ENCODE data around the gene STX8. TPM values are rescaled to one million over a fixed set of nuclear protein-coding genes. Genes with fewer than 3 reads are reported as not detected.

Gene STX8
- total and polyA plus RNA-seq, 8 donors = 26.9 to 37.4 (median 32.3) TPM

DNA sequence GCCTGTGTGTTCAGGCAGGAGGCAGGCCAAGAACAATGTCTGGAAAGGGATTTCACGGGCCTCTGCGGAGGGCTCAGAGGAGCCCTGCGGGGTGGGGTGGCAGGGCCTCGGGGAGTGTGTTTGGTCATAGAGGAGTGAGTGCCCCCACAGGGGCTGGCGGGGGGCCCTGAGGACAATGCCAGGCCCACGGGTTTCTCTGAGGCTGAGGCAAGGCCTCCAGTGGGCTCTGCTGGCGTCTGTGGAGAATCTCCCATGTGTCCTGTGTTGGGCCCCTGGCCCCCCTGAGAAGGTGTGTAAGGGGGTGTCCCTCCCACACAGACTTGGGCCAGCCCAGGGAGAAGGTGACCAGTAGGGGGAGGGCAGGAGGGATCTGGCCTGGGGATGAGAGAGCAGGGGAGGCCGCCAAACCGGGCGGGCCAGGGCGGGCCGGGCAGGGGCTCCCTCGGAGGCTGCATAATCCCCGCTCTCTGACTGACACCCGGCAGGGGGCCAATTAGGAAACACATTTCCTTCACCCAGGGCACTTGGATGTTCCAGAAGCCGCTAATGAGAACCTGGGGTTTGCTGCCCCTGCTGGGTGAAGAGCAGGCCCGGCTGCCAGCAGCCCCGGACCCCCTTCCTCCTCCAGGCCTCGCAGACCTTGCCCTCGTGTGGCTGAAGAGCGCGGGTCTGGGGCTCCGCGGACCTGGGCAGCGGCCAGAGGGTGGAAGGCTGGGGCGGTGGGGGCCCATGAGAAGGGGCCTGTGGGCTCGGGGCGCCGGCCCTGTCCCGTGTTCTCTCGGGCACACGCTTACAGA lies 350.1 kb downstream of the STX8 start:
- peaks cover 0 to 6% (median 0%) of the 10 kb centered on the region in 3 donors for H3K4me1 ChIP-seq
- TF ChIP-seq, protein P1, sequence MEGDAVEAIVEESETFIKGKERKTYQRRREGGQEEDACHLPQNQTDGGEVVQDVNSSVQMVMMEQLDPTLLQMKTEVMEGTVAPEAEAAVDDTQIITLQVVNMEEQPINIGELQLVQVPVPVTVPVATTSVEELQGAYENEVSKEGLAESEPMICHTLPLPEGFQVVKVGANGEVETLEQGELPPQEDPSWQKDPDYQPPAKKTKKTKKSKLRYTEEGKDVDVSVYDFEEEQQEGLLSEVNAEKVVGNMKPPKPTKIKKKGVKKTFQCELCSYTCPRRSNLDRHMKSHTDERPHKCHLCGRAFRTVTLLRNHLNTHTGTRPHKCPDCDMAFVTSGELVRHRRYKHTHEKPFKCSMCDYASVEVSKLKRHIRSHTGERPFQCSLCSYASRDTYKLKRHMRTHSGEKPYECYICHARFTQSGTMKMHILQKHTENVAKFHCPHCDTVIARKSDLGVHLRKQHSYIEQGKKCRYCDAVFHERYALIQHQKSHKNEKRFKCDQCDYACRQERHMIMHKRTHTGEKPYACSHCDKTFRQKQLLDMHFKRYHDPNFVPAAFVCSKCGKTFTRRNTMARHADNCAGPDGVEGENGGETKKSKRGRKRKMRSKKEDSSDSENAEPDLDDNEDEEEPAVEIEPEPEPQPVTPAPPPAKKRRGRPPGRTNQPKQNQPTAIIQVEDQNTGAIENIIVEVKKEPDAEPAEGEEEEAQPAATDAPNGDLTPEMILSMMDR (IDR thresholded peaks at IDR 0.05) = no peak
- no peak overlapping the region for H3K27ac ChIP-seq
- no peaks in the 10 kb centered on the region for H3K27me3 ChIP-seq
- peak in 1 of 6 donors; percentile 52 for DNase-seq
- intact Hi-C loops (cut with DNase I) = no loop called here
- 66 to 75% methylated on average over 16 to 32 of the region's 32 CpGs for WGBS, 2 donors
- no peaks in the 10 kb centered on the region for H3K9me3 ChIP-seq
- H3K4me3 ChIP-seq = no peak overlapping the region
- ATAC-seq = no peak
- FAIRE-seq = no peak
- no peaks in the 10 kb centered on the region for H3K36me3 ChIP-seq

DNA sequence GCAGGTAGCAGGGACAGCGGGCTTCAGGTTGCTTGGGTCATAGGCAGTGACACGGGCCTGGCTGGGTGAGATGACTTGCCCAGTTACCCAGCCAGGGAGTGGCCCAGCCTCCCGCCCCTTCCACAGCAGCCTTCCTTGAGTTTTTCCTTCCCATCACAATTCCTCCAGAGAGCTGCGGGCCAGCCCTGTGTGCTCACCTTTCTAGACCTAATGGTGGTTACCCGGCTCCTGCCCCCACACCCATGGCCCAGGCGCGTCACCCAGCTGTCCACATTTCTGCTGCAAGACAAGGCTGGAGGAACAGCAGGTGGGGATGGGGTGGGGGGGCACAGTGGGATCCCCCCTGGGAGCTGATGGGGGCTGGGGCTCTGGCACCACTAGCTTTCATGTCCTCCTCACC lies 351.1 kb downstream of the STX8 start:
- peaks cover 0 to 6% (median 0%) of the 10 kb centered on the region in 3 donors for H3K4me1 ChIP-seq
- 93% methylated on average over 7 of the region's 7 CpGs for WGBS, 2 donors

DNA sequence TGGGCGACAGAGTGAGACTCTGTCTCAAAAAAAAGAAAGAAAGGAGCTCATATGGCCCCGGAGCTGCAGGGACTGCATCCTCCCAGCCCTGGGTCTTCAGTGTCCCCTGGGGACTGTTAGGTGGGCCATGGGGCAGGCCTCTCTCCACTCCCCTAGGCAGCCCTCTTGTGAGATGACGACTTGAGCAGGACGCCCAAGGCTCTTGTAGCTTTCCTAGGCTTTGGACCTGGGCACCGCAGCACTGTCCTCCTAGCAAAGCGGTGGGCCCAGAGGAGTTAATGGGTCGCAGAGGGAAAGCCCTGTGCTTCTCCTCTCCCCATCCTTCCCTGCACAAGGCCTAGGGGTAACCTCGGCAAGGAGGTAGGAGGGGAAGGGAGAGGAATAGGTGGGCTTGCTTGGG lies 352.1 kb downstream of the STX8 start:
- Histone ChIP-seq H3K27me3 (no peaks in the 10 kb centered on the region), H3K9me3 (no peaks in the 10 kb centered on the region), H3K4me1 (peaks cover 0 to 6% (median 0%) of the 10 kb centered on the region in 3 donors), H3K4me3 (no peak overlapping the region), H3K36me3 (no peaks in the 10 kb centered on the region), H3K27ac (no peak overlapping the region)
- DNase-seq (no peak), FAIRE-seq (no peak), ATAC-seq (no peak)
- WGBS, 2 donors = 80 to 84% methylated on average over 8 of the region's 8 CpGs
- TF ChIP-seq, protein P1 (IDR thresholded peaks at IDR 0.05) = no peak
- intact Hi-C loops (cut with DNase I) = no loop called here

More for the DNA sequence above, 351.1 kb downstream of the STX8 start:
- ATAC-seq = no peak
- Histone ChIP-seq H3K36me3 (no peaks in the 10 kb centered on the region), H3K9me3 (no peaks in the 10 kb centered on the region), H3K27me3 (no peaks in the 10 kb centered on the region), H3K4me3 (no peak overlapping the region), H3K27ac (no peak overlapping the region)
- peak in 1 of 6 donors; percentile 22 for DNase-seq
- no peak for FAIRE-seq
- TF ChIP-seq, protein P1 (IDR thresholded peaks at IDR 0.05) = no peak
- intact Hi-C loops (cut with DNase I) = no loop called here

DNA sequence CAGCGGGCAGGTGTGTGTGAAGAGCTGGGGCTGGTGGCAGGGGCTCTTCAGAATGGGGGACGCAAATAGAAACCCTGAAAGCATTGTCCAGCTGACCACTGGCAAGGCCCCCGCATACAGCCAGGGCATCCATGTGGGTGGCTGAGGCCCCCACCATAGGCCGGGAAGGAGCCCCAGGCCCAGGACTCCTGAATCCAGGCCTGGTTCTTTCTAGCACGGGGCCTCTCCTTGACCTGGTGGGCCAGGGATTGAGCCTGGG lies 353.8 kb downstream of the STX8 start:
- TF ChIP-seq, protein P1 (IDR thresholded peaks at IDR 0.05) = no peak
- H3K4me1 ChIP-seq = peaks cover 0 to 4% (median 0%) of the 10 kb centered on the region in 3 donors
- no peaks in the 10 kb centered on the region for H3K9me3 ChIP-seq
- intact Hi-C loops (cut with DNase I) = no loop called here
- FAIRE-seq (no peak), ATAC-seq (no peak), DNase-seq (no peak)
- H3K4me3 ChIP-seq = no peak overlapping the region
- H3K27ac ChIP-seq = no peak overlapping the region
- WGBS, 2 donors = 90 to 95% methylated on average over 5 of the region's 5 CpGs
- no peaks in the 10 kb centered on the region for H3K36me3 ChIP-seq
- H3K27me3 ChIP-seq = no peaks in the 10 kb centered on the region

DNA sequence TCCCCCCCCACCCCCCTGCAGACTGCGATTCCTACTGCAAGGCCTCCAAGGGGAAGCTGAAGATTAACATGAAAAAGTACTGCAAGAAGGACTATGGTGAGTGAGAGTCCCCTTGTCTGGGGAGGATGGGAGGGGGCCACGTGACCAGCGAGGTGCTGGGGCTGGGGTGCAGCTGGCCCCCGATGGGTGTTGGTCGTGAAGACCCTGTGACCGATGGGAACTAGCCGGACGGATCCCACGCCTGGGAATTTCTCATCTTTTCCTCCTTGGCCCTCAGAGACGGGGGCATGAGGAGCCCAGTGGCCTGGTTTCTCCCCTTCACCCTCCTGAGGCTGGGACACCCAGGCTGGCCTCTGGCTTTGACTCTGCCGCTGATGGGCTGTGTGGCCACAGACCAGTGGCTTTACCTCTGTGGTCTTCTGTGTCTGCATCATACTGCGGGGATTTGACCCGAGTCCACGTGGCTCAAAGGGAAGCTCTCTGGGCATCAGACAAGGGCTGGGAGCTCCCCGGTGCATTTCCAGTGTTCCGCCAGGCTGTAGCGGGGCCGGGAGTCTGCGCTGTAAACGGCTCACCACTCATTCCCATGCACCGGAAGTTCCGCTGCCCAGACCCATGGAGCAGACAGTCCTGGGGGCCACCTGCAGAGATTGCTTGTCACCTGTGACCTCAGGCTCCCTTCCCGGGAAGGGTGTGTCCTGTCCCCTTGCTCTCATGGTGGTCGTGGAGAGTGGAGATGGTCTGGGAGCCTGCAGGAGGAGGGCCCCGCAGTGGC lies 354.3 kb downstream of the STX8 start:
- DNase-seq = no peak
- intact Hi-C loops (cut with DNase I) = no loop called here
- no peak for FAIRE-seq
- Histone ChIP-seq H3K4me1 (peaks cover 0 to 4% (median 0%) of the 10 kb centered on the region in 3 donors), H3K27me3 (no peaks in the 10 kb centered on the region), H3K9me3 (no peaks in the 10 kb centered on the region), H3K27ac (no peak overlapping the region), H3K36me3 (no peaks in the 10 kb centered on the region), H3K4me3 (no peak overlapping the region)
- ATAC-seq = no peak
- WGBS, 2 donors = 87 to 91% methylated on average over 24 to 25 of the region's 25 CpGs
- TF ChIP-seq, protein P1 (IDR thresholded peaks at IDR 0.05) = no peak
